Activated B cell treated with CpG ODN at 0.5 μM for 24 hours (primary cell): ENCODE results near the gene SNRNP25. TPM values are rescaled to one million over a fixed set of nuclear protein-coding genes. Genes with fewer than 3 reads are reported as not detected.

Experiments
- ATAC-seq: fragments of 200-7000 bp; cut with Tn5 transposase; one replicate; pipeline ENCODE4 v1.10.0; 2021; ENCODE audit warnings: low read depth, mild to moderate bottlenecking, moderate library complexity
- CTCF ChIA-PET: fragments of 350-600 bp; sonication (Branson Sonifier 250); formaldehyde crosslinking; loops from one replicate; lab custom pipeline; 2021; ENCODE audit warnings: antibody characterized with exemption; lab: Charles Lee
- POLR2A ChIA-PET: fragments of 350-600 bp; sonication (Branson Sonifier 250); formaldehyde crosslinking; loops from one replicate; lab custom pipeline; 2021; ENCODE audit warnings: antibody characterized with exemption; lab: Charles Lee
- DNase-seq: peaks from one replicate; pipeline ENCODE4 v3.0.0; 2022
- H3K27ac Mint-ChIP-seq: one replicate; pipeline ENCODE4 v1.8.0; 2020; ENCODE audit warnings: mixed read lengths
- H3K27me3 Mint-ChIP-seq: one replicate; pipeline ENCODE4 v1.8.0; 2021; ENCODE audit warnings: mixed read lengths
- H3K36me3 Mint-ChIP-seq: one replicate; pipeline ENCODE4 v1.8.0; 2021; ENCODE audit warnings: low read depth, mixed read lengths
- H3K4me1 Mint-ChIP-seq: one replicate; pipeline ENCODE4 v1.8.0; 2021; ENCODE audit warnings: mixed read lengths
- H3K4me3 Mint-ChIP-seq: one replicate; pipeline ENCODE4 v1.8.0; 2020; ENCODE audit warnings: mild to moderate bottlenecking, mixed read lengths
- H3K9me3 Mint-ChIP-seq: one replicate; pipeline ENCODE4 v1.8.0; 2020; ENCODE audit warnings: mixed read lengths
- CTCF ChIP-seq: fragments of 200-600 bp; IDR thresholded peaks from one replicate; pipeline ENCODE4 v1.8.0; 2022; ENCODE audit warnings: antibody characterized with exemption, mild to moderate bottlenecking
- intact Hi-C: fragments of 100-400 bp; cut with micrococcal nuclease; formaldehyde crosslinking; loops from one replicate; pipeline ENCODE4 v1.15.1; 2024
- total RNA-seq: library from RNA; stranded (reverse); gene quantifications from 2 replicates; pipeline ENCODE4 v1.2.3, GENCODE V29; 2022

SNRNP25 gene
- total RNA-seq, 1 donor from 2014 or later, result 34.9 TPM

- ChIA-PET POLR2A (interaction anchor here (0.8 to 1.3 kb wide), 4 partner anchors 13 to 47 kb away, joined by 3 to 5 read pairs (median 4); no protein-coding TSS in a partner anchor), CTCF (interaction anchor here (1.4 to 3.7 kb wide), 4 partner anchors 12 to 23 kb away, joined by 3 to 22 read pairs (median 10); no protein-coding TSS in a partner anchor)
- ATAC-seq, result no peak
- intact Hi-C loops, result loop anchor here (1.0 kb wide), 2 partner anchors 13 to 19 kb away; no protein-coding TSS in a partner anchor
- Mint-ChIP-seq H3K36me3 (peaks cover 56% of the 10 kb centered on the region), H3K4me3 (peak overlapping the region; percentile 58), H3K4me1 (peaks cover 40% of the 10 kb centered on the region), H3K9me3 (no peaks in the 10 kb centered on the region), H3K27me3 (no peaks in the 10 kb centered on the region), H3K27ac (peak overlapping the region; percentile 91)
- DNase-seq, result no peak
- TF ChIP-seq CTCF, result no peak
Measured at GRCh38 chr16:83781-84615, 30.4 kb downstream of the SNRNP25 start.

- peak; percentile 63 for DNase-seq
- peaks cover 36% of the 10 kb centered on the region for H3K4me1 Mint-ChIP-seq
- H3K27ac Mint-ChIP-seq, result peak overlapping the region; percentile 91
- ChIA-PET POLR2A (interaction anchor here (0.6 to 1.3 kb wide), 6 partner anchors 12 to 47 kb away, joined by 3 to 6 read pairs (median 4); partner anchors contain the start of genes POLR3K and SNRNP25), CTCF (interaction anchor here (0.6 to 3.7 kb wide), 6 partner anchors 9 to 22 kb away, joined by 3 to 22 read pairs (median 4); partner anchors contain the start of gene RHBDF1)
- H3K27me3 Mint-ChIP-seq, result no peaks in the 10 kb centered on the region
- ATAC-seq, result peak; percentile 84
- TF ChIP-seq CTCF, result no peak
- intact Hi-C loops, result loop anchor here (1.0 kb wide), 2 partner anchors 12 to 20 kb away; no protein-coding TSS in a partner anchor
- peaks cover 51% of the 10 kb centered on the region for H3K36me3 Mint-ChIP-seq
- H3K4me3 Mint-ChIP-seq, result peak overlapping the region; percentile 58
- no peaks in the 10 kb centered on the region for H3K9me3 Mint-ChIP-seq
Measured at GRCh38 chr16:84718-85406, 31.2 kb downstream of the SNRNP25 start.

- Mint-ChIP-seq H3K4me3 (no peak overlapping the region), H3K4me1 (peaks cover 36% of the 10 kb centered on the region), H3K27me3 (no peaks in the 10 kb centered on the region), H3K9me3 (no peaks in the 10 kb centered on the region), H3K36me3 (peaks cover 51% of the 10 kb centered on the region), H3K27ac (peak overlapping the region; percentile 91)
- no peak for TF ChIP-seq CTCF
- DNase-seq (no peak), ATAC-seq (no peak)
- CTCF ChIA-PET, result interaction anchor here (0.6 to 3.7 kb wide), 6 partner anchors 9 to 22 kb away, joined by 3 to 22 read pairs (median 4); partner anchors contain the start of gene RHBDF1
- POLR2A ChIA-PET, result interaction anchor here (0.6 to 1.3 kb wide), 5 partner anchors 12 to 32 kb away, joined by 3 to 6 read pairs (median 5); partner anchors contain the start of genes POLR3K and SNRNP25
- intact Hi-C loops, result no loop called here
Measured at GRCh38 chr16:85407-85782, 31.8 kb downstream of the SNRNP25 start.

GRCh38 chr16:85865-86264, 32.2 kb downstream of the SNRNP25 start:
- POLR2A ChIA-PET, result interaction anchor here (0.5 to 1.1 kb wide), 2 partner anchors 20 to 52 kb away, joined by 3 to 4 read pairs; no protein-coding TSS in a partner anchor

More at GRCh38 chr16:85865-86264, 32.2 kb downstream of the SNRNP25 start:
- intact Hi-C loops, result no loop called here
- peaks cover 53% of the 10 kb centered on the region for H3K36me3 Mint-ChIP-seq
- CTCF ChIA-PET, result interaction anchor here (1.1 to 3.7 kb wide), 3 partner anchors 8 to 20 kb away, joined by 4 to 22 read pairs (median 15); no protein-coding TSS in a partner anchor
- DNase-seq (no peak), ATAC-seq (no peak)
- H3K4me3 Mint-ChIP-seq, result no peak overlapping the region
- no peak for TF ChIP-seq CTCF
- peaks cover 34% of the 10 kb centered on the region for H3K4me1 Mint-ChIP-seq
- peak overlapping the region; percentile 56 for H3K27ac Mint-ChIP-seq
- H3K9me3 Mint-ChIP-seq, result no peaks in the 10 kb centered on the region
- H3K27me3 Mint-ChIP-seq, result no peaks in the 10 kb centered on the region
